Astrocyte (in vitro differentiated cells and primary cell): ENCODE data around the gene CCDC169. TPM values are rescaled to one million over a fixed set of nuclear protein-coding genes. Genes with fewer than 3 reads are reported as not detected.

Source experiments
- DNase-seq: peaks from one replicate; pipeline ENCODE4 v3.0.0-alpha.2; 2010; ENCODE audit warnings: low read depth
- FAIRE-seq: peaks from 2 replicates; lab custom pipeline; 2011; peaks lifted over from hg19 to GRCh38; lab: Jason Lieb, UNC
- H2AFZ ChIP-seq: 2 replicates; pipeline ENCODE4 v1.6.0; 2012; ENCODE audit warnings: low read depth, low read length, inconsistent platforms
- H3K27ac ChIP-seq: 2 replicates; pipeline ENCODE4 v1.5.1; 2011; ENCODE audit warnings: low read depth, low read length, inconsistent platforms
- H3K27me3 ChIP-seq: 2 replicates; pipeline ENCODE4 v1.6.0; 2011; ENCODE audit warnings: low read length, inconsistent platforms; ENCODE audit not compliant: insufficient read depth
- H3K36me3 ChIP-seq: 2 replicates; pipeline ENCODE4 v1.5.1; 2011; ENCODE audit warnings: low read length, inconsistent platforms; ENCODE audit not compliant: insufficient read depth
- H3K4me1 ChIP-seq: 2 replicates; pipeline ENCODE4 v1.5.1; 2011; ENCODE audit warnings: low read length, inconsistent platforms; ENCODE audit not compliant: insufficient read depth
- H3K4me2 ChIP-seq: 2 replicates; pipeline ENCODE4 v1.6.0; 2012; ENCODE audit warnings: low read length, inconsistent platforms
- H3K4me3 ChIP-seq: 2 replicates; pipeline ENCODE4 v1.5.1; 2011; ENCODE audit warnings: low read depth, mild to moderate bottlenecking, low read length, inconsistent platforms; ENCODE audit not compliant: insufficient read depth
- H3K79me2 ChIP-seq: 2 replicates; pipeline ENCODE4 v1.6.0; 2012; ENCODE audit warnings: mild to moderate bottlenecking, low read length, inconsistent platforms; ENCODE audit not compliant: insufficient read depth
- H3K9ac ChIP-seq: 2 replicates; pipeline ENCODE4 v1.6.0; 2012; ENCODE audit warnings: mild to moderate bottlenecking, low read length, inconsistent platforms
- H3K9me3 ChIP-seq: 2 replicates; pipeline ENCODE4 v1.5.1; 2012; ENCODE audit warnings: low read depth, mild to moderate bottlenecking, low read length, inconsistent platforms; ENCODE audit not compliant: insufficient read depth
- H4K20me1 ChIP-seq: 2 replicates; pipeline ENCODE4 v1.6.0; 2012; ENCODE audit warnings: low read length, inconsistent platforms; ENCODE audit not compliant: insufficient read depth
- H3K27ac Mint-ChIP-seq: one replicate; pipeline ENCODE4 v1.8.0; 2021; ENCODE audit warnings: mild to moderate bottlenecking, mixed read lengths; ENCODE audit not compliant: unreplicated experiment
- H3K27me3 Mint-ChIP-seq: one replicate; pipeline ENCODE4 v1.8.0; 2021; ENCODE audit warnings: low read depth, mixed read lengths; ENCODE audit not compliant: unreplicated experiment
- H3K36me3 Mint-ChIP-seq: one replicate; pipeline ENCODE4 v1.8.0; 2021; ENCODE audit warnings: low read depth, mixed read lengths; ENCODE audit not compliant: unreplicated experiment
- H3K4me1 Mint-ChIP-seq: one replicate; pipeline ENCODE4 v1.8.0; 2021; ENCODE audit warnings: low read depth, mixed read lengths; ENCODE audit not compliant: unreplicated experiment
- H3K4me3 Mint-ChIP-seq: one replicate; pipeline ENCODE4 v1.8.0; 2021; ENCODE audit warnings: mild to moderate bottlenecking, moderate library complexity, mixed read lengths; ENCODE audit not compliant: unreplicated experiment
- H3K9me3 Mint-ChIP-seq: one replicate; pipeline ENCODE4 v1.8.0; 2021; ENCODE audit warnings: mild to moderate bottlenecking, mixed read lengths; ENCODE audit not compliant: unreplicated experiment
- CTCF ChIP-seq: IDR thresholded peaks from 2 replicates; pipeline ENCODE4 v1.5.1; 2011; ENCODE audit warnings: low read depth, mild to moderate bottlenecking, inconsistent platforms, low read length, moderate library complexity; ENCODE audit not compliant: insufficient read depth
- EZH2 ChIP-seq: IDR thresholded peaks from 2 replicates; pipeline ENCODE4 v1.6.1; 2012; ENCODE audit warnings: mild to moderate bottlenecking, low read length, inconsistent platforms; ENCODE audit not compliant: insufficient read depth
- total RNA-seq: library from RNA; stranded (reverse); gene quantifications from 2 replicates; pipeline ENCODE4 v1.2.1, GENCODE V29; 2021

The CCDC169 gene
- total RNA-seq, 1 donor from 2014 or later: 0.98 TPM

GRCh38 chr13:36294096-36294495 is 3.5 kb downstream of the CCDC169 start:
- Mint-ChIP-seq H3K9me3 (peaks cover 2% of the 10 kb centered on the region), H3K27me3 (no peaks in the 10 kb centered on the region), H3K36me3 (peaks cover 1% of the 10 kb centered on the region), H3K27ac (no peak overlapping the region), H3K4me3 (no peak overlapping the region), H3K4me1 (peaks cover 7% of the 10 kb centered on the region)
- Histone ChIP-seq H3K4me3 (no peak overlapping the region), H3K4me2 (no peak overlapping the region), H3K36me3 (no peaks in the 10 kb centered on the region), H3K27me3 (no peaks in the 10 kb centered on the region), H2AFZ (no peak overlapping the region), H3K9ac (no peak overlapping the region), H3K79me2 (no peaks in the 10 kb centered on the region), H3K27ac (no peak overlapping the region), H3K9me3 (no peaks in the 10 kb centered on the region), H4K20me1 (no peaks in the 10 kb centered on the region), H3K4me1 (peaks cover 7% of the 10 kb centered on the region)
- TF ChIP-seq CTCF (no peak), EZH2 (no peak)
- no peak for DNase-seq
- FAIRE-seq: no peak

DNA sequence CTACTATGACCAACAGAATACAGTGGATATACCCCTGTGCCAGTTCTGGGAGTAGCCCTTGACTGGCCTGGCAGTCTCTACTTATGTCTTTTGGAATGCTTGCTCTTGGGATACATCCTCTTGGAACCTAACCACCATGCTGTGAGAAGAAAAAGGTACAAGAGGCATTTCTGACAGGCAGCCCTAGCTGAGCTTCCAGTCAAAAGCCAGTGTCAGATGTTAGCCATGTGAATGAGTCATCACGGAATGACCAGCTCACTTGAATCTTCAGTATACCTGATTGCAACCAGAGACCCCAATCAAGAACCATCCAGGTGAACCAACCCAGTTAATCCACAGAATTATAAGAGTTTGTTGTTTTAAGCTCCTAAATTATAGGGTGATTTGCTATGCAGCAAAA is 4.1 kb downstream of the CCDC169 start:
- Histone ChIP-seq H2AFZ (no peak overlapping the region), H3K4me1 (peaks cover 5% of the 10 kb centered on the region), H3K4me3 (no peak overlapping the region), H3K27ac (no peak overlapping the region), H3K9me3 (no peaks in the 10 kb centered on the region), H3K36me3 (no peaks in the 10 kb centered on the region), H3K4me2 (no peak overlapping the region), H3K79me2 (no peaks in the 10 kb centered on the region), H4K20me1 (no peaks in the 10 kb centered on the region), H3K27me3 (no peaks in the 10 kb centered on the region), H3K9ac (no peak overlapping the region)
- Mint-ChIP-seq H3K4me3 (no peak overlapping the region), H3K27ac (no peak overlapping the region), H3K4me1 (peaks cover 2% of the 10 kb centered on the region), H3K36me3 (peaks cover 1% of the 10 kb centered on the region), H3K9me3 (peaks cover 2% of the 10 kb centered on the region), H3K27me3 (no peaks in the 10 kb centered on the region)
- FAIRE-seq: no peak
- no peak for DNase-seq
- TF ChIP-seq EZH2: no peak
- no peak for TF ChIP-seq CTCF

- no peak overlapping the region for H3K4me3 ChIP-seq
- no peaks in the 10 kb centered on the region for H3K27me3 ChIP-seq
- H3K9me3 ChIP-seq: no peaks in the 10 kb centered on the region
- FAIRE-seq (no peak), DNase-seq (no peak)
- no peaks in the 10 kb centered on the region for H4K20me1 ChIP-seq
- no peaks in the 10 kb centered on the region for H3K79me2 ChIP-seq
- H3K27ac Mint-ChIP-seq: no peak overlapping the region
- no peak overlapping the region for H2AFZ ChIP-seq
- H3K4me1 ChIP-seq: no peaks in the 10 kb centered on the region
- no peaks in the 10 kb centered on the region for H3K27me3 Mint-ChIP-seq
- H3K36me3 Mint-ChIP-seq: peaks cover 4% of the 10 kb centered on the region
- no peak for TF ChIP-seq CTCF
- no peak for TF ChIP-seq EZH2
- H3K36me3 ChIP-seq: no peaks in the 10 kb centered on the region
- no peak overlapping the region for H3K27ac ChIP-seq
- H3K4me3 Mint-ChIP-seq: no peak overlapping the region
- no peaks in the 10 kb centered on the region for H3K9me3 Mint-ChIP-seq
- H3K4me1 Mint-ChIP-seq: no peaks in the 10 kb centered on the region
- H3K9ac ChIP-seq: no peak overlapping the region
- H3K4me2 ChIP-seq: no peak overlapping the region
Measured at GRCh38 chr13:36288794-36289391, 8.7 kb downstream of the CCDC169 start.
